SU-DHL-6 (cell line): ENCODE results near the gene NFKBIE.

Experiments
- H2AFZ ChIP-seq: fragments of 200-600 bp; sonication (generic); 2 replicates; pipeline ENCODE4 v1.6.1; 2014; ENCODE audit warnings: low read depth, mild to moderate bottlenecking, moderate library complexity, mixed read lengths, antibody characterized with exemption, low read length; ENCODE audit not compliant: severe bottlenecking
- H3F3A ChIP-seq: fragments of 200-600 bp; shearing (Covaris generic); 2 replicates; pipeline ENCODE4 v1.6.0; 2016; ENCODE audit warnings: antibody characterized with exemption, mild to moderate bottlenecking; ENCODE audit not compliant: insufficient read depth
- H3K27ac ChIP-seq: fragments of 200-600 bp; sonication (generic); 2 replicates; pipeline ENCODE4 v1.5.1; 2016; ENCODE audit warnings: low read depth, mild to moderate bottlenecking, low read length, moderate library complexity, mixed read lengths
- H3K27me3 ChIP-seq: fragments of 200-600 bp; sonication (generic), shearing (Covaris generic); 2 replicates; pipeline ENCODE4 v1.6.0; 2014; ENCODE audit warnings: mild to moderate bottlenecking, low read length
- H3K36me3 ChIP-seq: fragments of 200-600 bp; sonication (generic); 2 replicates; pipeline ENCODE4 v1.6.1; 2014; ENCODE audit warnings: mild to moderate bottlenecking, low read length, mixed read lengths
- H3K4me2 ChIP-seq: fragments of 300-600, 200-600 bp; shearing (Covaris generic), sonication (generic); 2 replicates; pipeline ENCODE4 v1.6.0; 2014; ENCODE audit warnings: low read length, low read depth, mild to moderate bottlenecking; ENCODE audit not compliant: poor library complexity, severe bottlenecking
- H3K4me3 ChIP-seq: fragments of 200-600 bp; sonication (generic); 2 replicates; pipeline ENCODE4 v1.5.1; 2014; ENCODE audit warnings: antibody characterized with exemption, low read length, mild to moderate bottlenecking, mixed read lengths; ENCODE audit not compliant: insufficient read depth, poor library complexity, severe bottlenecking
- H3K79me2 ChIP-seq: fragments of 200-600 bp; sonication (generic); 2 replicates; pipeline ENCODE4 v1.6.1; 2014; ENCODE audit warnings: mild to moderate bottlenecking, low read length, moderate library complexity; ENCODE audit not compliant: insufficient read depth
- H3K9ac ChIP-seq: fragments of 200-600 bp; sonication (generic); 2 replicates; pipeline ENCODE4 v1.7.0; 2014; ENCODE audit warnings: mild to moderate bottlenecking, low read length
- H3K9me2 ChIP-seq: fragments of 200-600 bp; sonication (generic); replicated peaks from 2 replicates; pipeline ENCODE4 v1.6.1; 2014; ENCODE audit warnings: low read length; ENCODE audit not compliant: insufficient read depth
- H3K9me3 ChIP-seq: fragments of 200-600 bp; sonication (generic); 2 replicates; pipeline ENCODE4 v1.6.1; 2014; ENCODE audit warnings: low read length, mixed read lengths; ENCODE audit not compliant: insufficient read depth
- H4K20me1 ChIP-seq: fragments of 200-600 bp; sonication (generic); 2 replicates; pipeline ENCODE4 v1.6.1; 2014; ENCODE audit warnings: low read depth, mild to moderate bottlenecking, antibody characterized with exemption, low read length, moderate library complexity, mixed read lengths
- CTCF ChIP-seq: fragments of 200-600 bp; sonication (generic); IDR thresholded peaks from one replicate; pipeline ENCODE4 v1.5.1; 2017; ENCODE audit warnings: antibody characterized with exemption, mild to moderate bottlenecking, low read length, moderate library complexity; ENCODE audit not compliant: insufficient read depth, poor library complexity, severe bottlenecking
- EZH2phosphoT487 ChIP-seq: fragments of 200-600 bp; sonication (generic), shearing (Covaris generic); conservative IDR thresholded peaks from 2 replicates; pipeline ENCODE4 v1.6.1; 2018; ENCODE audit warnings: mild to moderate bottlenecking, antibody characterized with exemption, low read length, moderate library complexity, mixed read lengths

NFKBIE gene

GRCh38 chr6:44214307-44214706 is 51.0 kb downstream of the NFKBIE start:
- no peaks in the 10 kb centered on the region for H4K20me1 ChIP-seq
- no peak for TF ChIP-seq EZH2phosphoT487
- TF ChIP-seq CTCF: no peak
- no peaks in the 10 kb centered on the region for H3K27me3 ChIP-seq
- no peak overlapping the region for H3K4me2 ChIP-seq
- H3F3A ChIP-seq: 0 out of 2 replicates have a peak, but pooled peaks cover 3% of the 10 kb centered on the region
- H3K9me3 ChIP-seq: no peaks in the 10 kb centered on the region
- H3K4me3 ChIP-seq: no peak overlapping the region
- H3K9ac ChIP-seq: no peak overlapping the region
- H3K36me3 ChIP-seq: no peaks in the 10 kb centered on the region
- no peaks in the 10 kb centered on the region for H3K79me2 ChIP-seq
- no peak overlapping the region for H3K27ac ChIP-seq
- no peaks in the 10 kb centered on the region for H3K9me2 ChIP-seq
- no peak overlapping the region for H2AFZ ChIP-seq

- TF ChIP-seq EZH2phosphoT487 (no peak), CTCF (no peak)
- no peaks in the 10 kb centered on the region for H3K36me3 ChIP-seq
- no peaks in the 10 kb centered on the region for H4K20me1 ChIP-seq
- H3K79me2 ChIP-seq: no peaks in the 10 kb centered on the region
- H3K9ac ChIP-seq: no peak overlapping the region
- H3K27me3 ChIP-seq: no peaks in the 10 kb centered on the region
- H3K4me2 ChIP-seq: no peak overlapping the region
- no peak overlapping the region for H3K4me3 ChIP-seq
- H3K27ac ChIP-seq: no peak overlapping the region
- H3K9me2 ChIP-seq: no peaks in the 10 kb centered on the region
- H2AFZ ChIP-seq: no peak overlapping the region
- no peaks in the 10 kb centered on the region for H3F3A ChIP-seq
- no peaks in the 10 kb centered on the region for H3K9me3 ChIP-seq
Observed at GRCh38 chr6:44211284-44211683, 54.1 kb downstream of the NFKBIE start.
